ENCODE measurements around the gene AFAP1. TPM values are rescaled to one million over a fixed set of nuclear protein-coding genes. Genes with fewer than 3 reads are reported as not detected.

AFAP1 gene
- total RNA-seq, 4 donors from 2014 or later, result 8.2 to 22.3 (median 15.2) TPM

DNA sequence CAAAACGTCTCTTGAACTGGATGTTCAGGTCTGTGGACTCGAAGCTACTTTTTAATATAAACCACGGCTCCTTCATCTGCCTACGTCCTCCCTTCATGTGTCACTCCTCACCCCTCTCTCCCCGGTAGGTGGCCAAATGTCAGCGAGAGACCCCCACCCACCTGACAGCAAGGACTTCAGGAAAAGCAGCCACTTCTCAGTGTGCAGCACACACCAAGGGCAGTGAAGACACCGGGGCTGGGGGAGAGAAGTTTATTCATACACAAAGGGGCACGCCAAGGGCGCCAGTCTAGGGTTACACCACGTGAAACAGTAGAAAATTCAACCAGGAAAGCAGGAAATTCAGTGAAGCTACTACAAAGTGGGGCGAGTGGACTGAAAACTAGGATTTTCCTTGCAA lies 181.2 kb downstream of the AFAP1 start:
- no peak for DNase-seq (ENCODE audit: low spot score in 2 of 2)
- no peak overlapping the region for H3K4me3 ChIP-seq (ENCODE audit: low read depth, poor library complexity, severe bottlenecking)
- no peak for TF ChIP-seq POLR2A (IDR thresholded peaks at IDR 0.05)
- TF ChIP-seq, protein P1, sequence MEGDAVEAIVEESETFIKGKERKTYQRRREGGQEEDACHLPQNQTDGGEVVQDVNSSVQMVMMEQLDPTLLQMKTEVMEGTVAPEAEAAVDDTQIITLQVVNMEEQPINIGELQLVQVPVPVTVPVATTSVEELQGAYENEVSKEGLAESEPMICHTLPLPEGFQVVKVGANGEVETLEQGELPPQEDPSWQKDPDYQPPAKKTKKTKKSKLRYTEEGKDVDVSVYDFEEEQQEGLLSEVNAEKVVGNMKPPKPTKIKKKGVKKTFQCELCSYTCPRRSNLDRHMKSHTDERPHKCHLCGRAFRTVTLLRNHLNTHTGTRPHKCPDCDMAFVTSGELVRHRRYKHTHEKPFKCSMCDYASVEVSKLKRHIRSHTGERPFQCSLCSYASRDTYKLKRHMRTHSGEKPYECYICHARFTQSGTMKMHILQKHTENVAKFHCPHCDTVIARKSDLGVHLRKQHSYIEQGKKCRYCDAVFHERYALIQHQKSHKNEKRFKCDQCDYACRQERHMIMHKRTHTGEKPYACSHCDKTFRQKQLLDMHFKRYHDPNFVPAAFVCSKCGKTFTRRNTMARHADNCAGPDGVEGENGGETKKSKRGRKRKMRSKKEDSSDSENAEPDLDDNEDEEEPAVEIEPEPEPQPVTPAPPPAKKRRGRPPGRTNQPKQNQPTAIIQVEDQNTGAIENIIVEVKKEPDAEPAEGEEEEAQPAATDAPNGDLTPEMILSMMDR (IDR thresholded peaks at IDR 0.05), result no peak
- intact Hi-C loops (cut with DNase I; ENCODE audit: low total_unique reads), result no loop called here
- WGBS, 2 donors, result 82 to 92% methylated on average over 11 of the region's 11 CpGs

DNA sequence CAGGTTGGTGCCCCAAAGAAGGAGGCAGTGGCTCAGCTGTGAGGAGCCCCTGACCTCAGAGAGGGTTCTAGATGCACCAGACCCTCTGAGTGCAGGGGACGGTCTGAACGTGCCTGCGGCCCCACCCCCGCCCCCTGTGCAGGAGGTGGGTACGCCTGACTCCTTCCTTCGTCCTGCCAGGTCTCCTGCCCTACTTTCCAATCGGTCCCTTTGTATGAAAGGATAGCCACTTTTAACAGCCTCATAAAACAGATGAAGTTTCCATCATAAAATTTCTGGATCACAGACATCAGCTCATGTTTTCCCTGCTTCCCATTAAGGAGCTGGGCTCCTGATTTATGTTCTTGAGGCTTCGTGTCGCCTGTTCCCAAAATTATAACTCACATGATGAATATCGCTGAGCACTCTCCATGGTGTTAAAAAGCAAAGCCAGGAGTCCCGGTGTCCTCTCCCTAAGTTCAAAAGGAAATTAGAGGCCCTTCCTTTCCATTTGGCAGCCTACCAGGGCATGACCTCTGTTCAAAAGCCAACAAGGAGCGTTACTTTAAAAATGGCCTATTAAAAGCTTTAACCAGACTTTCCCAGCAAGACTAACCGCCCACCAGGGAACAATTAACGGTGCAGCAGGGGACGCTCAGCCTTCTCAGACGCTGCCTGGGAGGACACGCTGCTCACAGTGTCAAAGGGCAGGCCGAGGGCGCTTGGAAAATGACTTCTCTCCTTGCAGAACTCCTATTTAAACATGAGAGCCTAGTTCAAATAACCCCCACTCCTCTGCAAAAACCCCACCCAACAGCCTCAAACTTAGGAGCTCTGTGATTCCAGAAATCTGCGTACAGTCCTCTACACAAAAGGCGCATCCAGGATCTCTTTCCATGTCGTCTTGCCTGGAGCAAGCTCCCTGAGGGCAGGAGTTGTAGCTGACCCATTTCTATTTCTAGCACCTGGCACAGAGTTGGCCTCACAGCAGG lies 181.9 kb downstream of the AFAP1 start:
- TF ChIP-seq, protein P1 (IDR thresholded peaks at IDR 0.05), result no peak
- no peak for TF ChIP-seq POLR2A (IDR thresholded peaks at IDR 0.05)
- WGBS, 2 donors, result 67 to 70% methylated on average over 22 of the region's 22 CpGs
- no peak for DNase-seq (ENCODE audit: low spot score in 2 of 2)
- no peak overlapping the region for H3K4me3 ChIP-seq (ENCODE audit: low read depth, poor library complexity, severe bottlenecking)
- intact Hi-C loops (cut with DNase I; ENCODE audit: low total_unique reads), result no loop called here

DNA sequence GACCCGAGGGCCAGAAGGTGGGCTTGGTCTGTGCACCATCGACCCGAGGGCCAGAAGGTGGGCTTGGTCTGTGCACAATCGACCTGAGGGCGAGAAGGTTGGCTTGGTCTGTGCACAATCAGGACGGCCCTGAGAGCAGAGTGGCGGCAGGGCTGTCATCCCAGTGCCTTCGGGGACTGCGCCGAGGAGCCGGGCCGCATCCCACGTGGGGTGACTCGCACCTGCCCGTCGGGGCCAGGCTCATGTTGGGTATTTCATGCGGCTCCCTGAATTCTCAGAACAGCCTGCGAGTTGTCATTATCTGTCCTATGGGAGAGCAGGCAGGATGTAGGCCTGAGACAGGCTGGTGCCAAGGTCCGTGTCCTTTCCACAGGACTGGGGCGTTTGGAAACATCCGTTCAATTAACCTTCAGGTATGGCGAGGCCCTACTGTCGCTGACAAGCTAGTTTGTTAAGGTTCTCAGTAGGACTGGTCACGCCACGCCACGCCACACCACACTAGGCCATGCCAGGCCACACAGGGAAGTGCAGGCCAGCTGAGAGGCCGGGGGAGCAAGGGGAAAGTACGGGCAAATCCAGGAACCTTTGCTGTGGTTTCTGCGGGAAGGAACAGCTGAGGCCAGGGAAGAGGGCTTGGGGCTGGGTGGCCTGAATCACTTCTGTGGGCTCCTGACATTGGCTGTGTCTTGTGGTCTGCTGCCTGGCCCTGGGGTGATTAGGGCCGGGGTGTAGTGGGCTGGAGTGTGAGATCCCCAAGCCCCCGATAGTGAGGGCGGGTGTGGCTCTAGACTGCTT lies 182.9 kb downstream of the AFAP1 start:
- no peak for TF ChIP-seq POLR2A (IDR thresholded peaks at IDR 0.05)
- TF ChIP-seq, protein P1 (IDR thresholded peaks at IDR 0.05), result no peak
- DNase-seq (ENCODE audit: low spot score in 2 of 2), result no peak
- intact Hi-C loops (cut with DNase I; ENCODE audit: low total_unique reads), result no loop called here
- H3K4me3 ChIP-seq (ENCODE audit: low read depth, poor library complexity, severe bottlenecking), result no peak overlapping the region
- WGBS, 2 donors, result 89 to 94% methylated on average over 28 to 31 of the region's 32 CpGs

DNA sequence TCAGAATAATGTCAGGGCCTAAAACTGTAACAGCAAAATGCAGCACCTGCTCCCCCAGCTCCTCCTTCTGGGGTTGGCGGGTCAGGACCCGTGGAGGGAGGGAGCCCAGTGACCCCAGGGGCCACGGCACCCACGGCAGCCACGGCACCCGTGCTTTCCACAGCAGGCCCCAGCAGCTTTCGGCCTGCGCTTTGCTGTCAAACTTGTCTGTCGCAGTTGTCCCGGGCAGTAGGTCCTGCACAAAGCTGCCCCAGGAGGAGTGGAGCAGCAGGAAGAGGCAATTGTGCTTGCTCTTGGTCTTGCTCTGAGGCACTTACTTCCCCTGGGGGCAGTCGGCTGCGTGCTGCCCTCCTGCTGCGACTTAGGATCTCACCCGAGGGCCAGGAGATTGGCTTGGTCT lies 183.6 kb downstream of the AFAP1 start:
- no peak for TF ChIP-seq POLR2A (IDR thresholded peaks at IDR 0.05)
- TF ChIP-seq, protein P1 (IDR thresholded peaks at IDR 0.05), result no peak

DNA sequence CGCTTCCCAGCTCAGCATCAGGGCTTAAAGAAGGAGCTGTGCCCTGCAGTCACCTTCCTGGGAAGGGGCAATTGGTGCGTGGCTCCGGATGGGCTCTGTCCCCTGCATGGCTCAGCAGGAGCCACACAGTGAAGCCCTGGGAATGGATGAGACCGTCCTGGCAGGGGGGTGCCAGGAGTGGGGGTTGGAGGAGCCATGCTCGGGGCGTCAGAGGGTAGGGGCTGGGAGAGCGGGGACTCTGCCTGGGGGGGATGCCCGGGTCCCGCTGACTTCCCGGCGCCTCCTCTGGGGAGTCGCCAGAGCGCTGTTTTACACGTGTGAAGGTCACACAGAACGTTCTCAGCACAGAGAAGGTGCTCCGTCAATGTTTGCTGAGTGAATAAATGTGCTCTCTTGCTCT lies 184.1 kb downstream of the AFAP1 start:
- intact Hi-C loops (cut with DNase I; ENCODE audit: low total_unique reads), result no loop called here
- WGBS, 2 donors, result 83 to 88% methylated on average over 12 to 16 of the region's 16 CpGs
- no peak overlapping the region for H3K4me3 ChIP-seq (ENCODE audit: low read depth, poor library complexity, severe bottlenecking)

More for the DNA sequence above, 183.6 kb downstream of the AFAP1 start:
- intact Hi-C loops (cut with DNase I; ENCODE audit: low total_unique reads), result no loop called here
- no peak for DNase-seq (ENCODE audit: low spot score in 2 of 2)
- H3K4me3 ChIP-seq (ENCODE audit: low read depth, poor library complexity, severe bottlenecking), result no peak overlapping the region
- WGBS, 2 donors, result 95 to 98% methylated on average over 11 to 14 of the region's 14 CpGs

More for the DNA sequence above, 184.1 kb downstream of the AFAP1 start:
- TF ChIP-seq, protein P1 (IDR thresholded peaks at IDR 0.05), result no peak
- TF ChIP-seq POLR2A (IDR thresholded peaks at IDR 0.05), result no peak
- no peak for DNase-seq (ENCODE audit: low spot score in 2 of 2)

Data from lower leg skin (tissue), 4 donors.